ENCODE measurements around the gene MRGPRG.
"Not testable (repeated sequence)": the region's sequence is repeated elsewhere in the genome, so short reads cannot be mapped to it uniquely, and the experiment has no call there.

MRGPRG gene

DNA sequence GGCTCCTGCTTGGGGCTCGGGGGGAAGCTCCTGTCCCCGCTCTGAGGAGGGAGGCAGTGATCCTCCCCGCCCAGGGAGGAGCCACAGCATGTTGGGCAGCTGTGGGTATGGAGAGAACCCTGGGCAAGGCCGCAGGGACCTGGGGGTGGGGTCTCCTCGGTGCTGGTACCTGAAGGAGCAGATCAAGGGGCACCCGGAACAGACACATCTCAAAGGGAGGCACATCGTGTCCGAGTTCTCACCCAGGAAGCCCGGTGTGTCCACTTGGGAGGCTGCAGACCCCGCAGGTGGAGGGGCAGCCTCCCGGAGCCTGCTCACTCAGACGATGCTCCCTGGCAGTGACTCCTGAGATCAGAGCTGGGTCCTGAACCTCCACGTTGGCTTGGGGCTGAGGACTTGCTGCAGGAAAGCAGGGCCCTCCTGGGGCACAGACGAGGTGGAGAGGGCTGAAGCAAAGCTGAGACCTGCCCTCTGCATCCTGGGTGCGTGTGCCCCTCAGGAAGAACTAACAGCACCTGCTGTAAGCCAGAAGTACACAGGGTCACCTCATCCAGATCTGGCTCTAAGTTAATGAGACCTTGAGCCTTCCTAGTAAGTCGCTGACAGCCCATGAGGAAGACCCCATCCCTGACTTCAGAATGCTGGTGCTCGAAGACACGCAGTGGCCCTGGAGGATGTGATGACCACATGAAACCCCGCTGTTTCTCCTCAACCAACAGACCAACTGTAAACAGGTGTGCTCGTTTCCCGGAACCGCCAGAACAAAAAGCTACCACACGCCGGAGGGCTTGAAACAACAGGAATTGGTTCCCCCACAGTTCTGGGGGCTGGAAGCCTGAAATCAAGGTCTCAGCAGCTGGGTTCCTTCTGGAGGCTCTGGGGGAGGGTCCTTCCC is 47.6 kb downstream of the MRGPRG start:
- DNase-seq: no peak

GRCh38 chr11:3170044-3170755 is 48.4 kb downstream of the MRGPRG start:
- DNase-seq: no peak

DNA sequence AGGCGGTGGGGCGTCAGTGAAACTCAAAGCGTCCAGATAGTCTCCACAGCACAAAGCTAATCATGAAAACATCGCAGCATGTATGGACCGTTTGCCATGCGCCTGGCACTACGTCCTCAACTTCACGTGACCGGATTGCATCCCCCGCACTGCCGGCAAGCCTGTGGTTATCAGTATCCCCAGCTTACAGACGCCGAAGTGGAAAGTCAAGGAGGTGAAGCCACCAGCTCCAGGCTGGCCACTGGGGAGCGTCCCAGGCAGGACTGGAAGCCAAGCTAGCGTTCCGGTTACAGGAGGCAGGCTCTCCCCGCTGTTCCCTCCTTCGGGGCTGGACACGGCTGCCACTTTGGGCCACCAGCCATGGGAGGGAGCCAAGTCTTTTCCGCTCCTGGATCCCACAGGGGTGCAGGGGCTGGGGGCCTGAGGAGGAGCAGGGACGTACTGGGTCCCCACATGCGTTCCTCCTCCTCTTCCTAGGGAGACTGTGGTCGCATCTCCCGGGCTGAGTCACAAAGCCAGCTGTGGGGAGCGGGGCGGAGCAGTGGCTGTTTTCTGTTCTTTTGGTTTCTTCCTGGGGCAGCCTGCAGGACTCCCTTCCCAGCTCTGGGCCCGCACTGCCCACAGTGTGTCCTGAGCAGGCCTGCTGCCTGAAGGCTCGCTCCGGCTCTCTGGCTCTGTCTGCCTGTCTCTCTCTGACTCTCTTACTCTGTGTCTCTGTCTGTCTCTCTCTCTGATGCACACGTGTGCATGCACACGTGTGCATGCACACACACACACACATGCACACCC is 49.2 kb downstream of the MRGPRG start:
- no peak for DNase-seq

- not testable (repeated sequence) for DNase-seq
These were observed 49.8 kb downstream of the MRGPRG start for GRCh38 chr11:3168742-3169254.
